A172 (cell line): Measurements from ENCODE around the gene KLHDC10. TPM values are rescaled to one million over a fixed set of nuclear protein-coding genes. Genes with fewer than 3 reads are reported as not detected.
"Not testable (repeated sequence)": the region's sequence is repeated elsewhere in the genome, so short reads cannot be mapped to it uniquely, and the experiment has no call there.

Experiments
- DNase-seq: peaks from one replicate; pipeline ENCODE4 v3.0.0-alpha.2; 2015; ENCODE audit warnings: low spot score
- total RNA-seq: library from RNA; depleted of rRNA; stranded (reverse); fragments of >200 nt; shearing (Covaris generic); gene quantifications from 2 replicates; pipeline ENCODE4 v1.2.3, GENCODE V29; 2014

Gene KLHDC10
- total RNA-seq, 1 experiment from 2014 or later = 23.0 TPM

DNA sequence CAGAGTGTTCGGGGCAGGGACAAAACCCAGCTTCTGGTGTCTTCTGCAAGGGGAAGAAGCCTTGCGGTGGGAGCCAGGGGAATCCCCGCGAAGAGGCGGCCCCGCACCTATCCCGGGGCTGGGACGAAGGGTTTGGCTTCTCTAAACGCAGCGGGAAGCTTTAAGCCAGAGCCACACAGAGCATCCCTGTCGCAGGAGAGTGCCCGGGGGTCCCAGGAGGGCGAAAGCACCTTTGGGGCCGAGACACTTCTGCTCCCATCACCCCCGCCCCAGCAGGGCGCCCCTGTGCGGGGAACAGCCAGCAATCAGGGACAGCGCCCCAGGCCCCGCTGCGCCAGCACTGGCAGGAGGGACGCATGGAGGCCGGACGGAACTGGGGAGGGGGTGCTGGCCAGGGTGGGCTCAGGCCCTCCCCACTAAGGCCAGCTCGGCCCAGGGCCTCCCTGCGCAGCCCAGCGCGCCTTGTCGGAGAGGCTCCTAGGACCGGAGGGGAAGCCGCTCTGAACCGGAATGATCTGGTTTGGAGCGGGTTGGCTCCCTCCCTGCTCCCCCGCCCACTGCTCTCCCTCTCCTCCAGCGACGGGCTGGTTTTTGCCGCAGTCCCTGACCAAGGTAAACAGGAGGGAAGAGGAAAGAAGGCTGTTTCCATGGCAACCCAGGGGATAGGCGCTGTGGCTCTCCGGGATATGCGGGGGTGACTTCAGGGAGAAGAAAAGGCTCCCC lies 71.0 kb downstream of the KLHDC10 start:
- DNase-seq = no peak

DNA sequence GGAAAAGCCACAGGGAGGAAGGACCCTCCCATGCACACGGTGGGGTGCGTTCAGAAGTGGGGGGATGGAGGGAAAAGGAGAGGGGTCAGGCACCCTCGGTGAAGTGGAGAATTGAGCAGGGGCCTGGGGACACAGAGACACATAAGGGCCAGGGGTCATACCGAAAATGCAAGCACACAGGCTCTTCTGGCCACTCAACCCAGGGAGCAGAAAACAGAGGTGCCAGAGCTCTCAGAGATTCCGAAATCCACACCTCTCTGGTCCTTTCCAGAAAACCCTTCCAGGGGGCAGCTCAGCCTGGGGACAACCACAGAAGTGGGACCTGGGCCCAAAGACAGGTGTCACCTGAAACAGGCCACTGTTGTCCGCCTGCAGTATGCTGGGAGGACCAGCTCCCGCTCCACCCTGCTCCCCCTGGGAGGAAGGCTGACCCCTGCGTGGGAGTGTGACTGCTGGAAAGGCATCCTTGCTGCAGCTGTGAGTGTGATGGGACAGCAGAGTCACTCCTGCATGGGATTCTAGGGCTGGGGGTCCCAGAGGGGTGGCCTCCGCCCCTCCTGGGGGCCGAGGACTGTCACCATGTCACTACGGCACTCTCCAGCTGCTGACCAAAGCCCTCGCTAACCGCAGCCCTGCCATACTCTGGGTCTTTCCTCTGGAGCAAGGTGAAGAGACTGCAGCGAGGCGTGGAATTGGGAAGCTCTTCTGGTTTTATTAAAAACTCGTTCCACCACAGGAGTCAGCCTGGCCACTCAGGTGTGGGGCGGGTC lies 71.7 kb downstream of the KLHDC10 start:
- DNase-seq = no peak

DNA sequence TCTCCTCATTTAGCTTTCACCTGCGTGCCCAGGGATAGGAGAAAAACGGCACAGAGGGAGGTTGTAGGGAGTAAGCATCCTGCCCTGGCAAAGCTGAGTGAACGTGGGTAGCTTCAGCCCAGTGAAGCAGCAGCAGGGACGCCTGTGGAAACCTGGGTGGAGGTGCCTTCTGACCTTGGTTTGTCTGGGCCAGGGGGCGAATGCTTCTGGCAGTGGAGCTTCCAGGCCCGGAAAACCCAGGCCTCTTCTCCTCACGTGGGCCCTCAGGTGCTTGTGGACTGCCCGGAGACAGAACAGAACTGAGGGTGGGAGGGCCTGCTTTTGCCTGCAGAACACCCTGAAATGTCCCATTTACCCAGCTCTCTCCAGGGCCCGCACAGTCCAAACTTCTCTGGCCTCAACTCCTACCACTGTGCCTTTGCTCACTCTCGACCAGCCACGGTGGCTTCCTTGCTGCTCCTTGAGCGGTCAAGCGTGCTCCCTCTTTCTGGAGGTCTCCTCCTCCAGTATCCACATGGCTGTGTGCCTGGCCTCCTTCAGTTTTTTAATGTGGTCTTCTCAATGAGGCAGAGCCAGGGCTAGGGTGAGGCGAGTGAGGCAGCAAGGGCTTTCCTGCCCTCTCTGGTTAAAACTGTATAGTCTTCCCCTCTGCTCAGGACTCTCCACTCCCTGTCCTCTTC lies 72.5 kb downstream of the KLHDC10 start:
- no peak for DNase-seq

DNA sequence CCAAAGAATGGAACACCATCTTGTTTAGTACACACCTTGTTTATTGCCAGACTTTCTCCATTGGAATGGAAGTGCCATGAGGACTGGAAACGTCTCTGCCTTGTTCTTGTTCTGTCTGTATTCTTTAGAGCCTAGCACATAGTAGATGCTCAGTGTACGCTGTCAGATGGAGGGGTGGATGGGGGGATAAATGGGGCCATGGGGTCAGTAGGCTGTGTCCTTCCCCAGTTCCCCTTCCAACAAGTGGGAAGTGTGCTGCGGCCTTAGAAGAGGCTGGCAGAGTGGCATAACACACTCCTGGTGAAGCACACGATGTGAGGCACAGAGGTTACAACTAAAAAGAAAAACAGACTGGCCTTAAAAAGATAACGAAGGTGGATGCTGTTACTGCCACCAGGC lies 73.0 kb downstream of the KLHDC10 start:
- DNase-seq = no peak

DNA sequence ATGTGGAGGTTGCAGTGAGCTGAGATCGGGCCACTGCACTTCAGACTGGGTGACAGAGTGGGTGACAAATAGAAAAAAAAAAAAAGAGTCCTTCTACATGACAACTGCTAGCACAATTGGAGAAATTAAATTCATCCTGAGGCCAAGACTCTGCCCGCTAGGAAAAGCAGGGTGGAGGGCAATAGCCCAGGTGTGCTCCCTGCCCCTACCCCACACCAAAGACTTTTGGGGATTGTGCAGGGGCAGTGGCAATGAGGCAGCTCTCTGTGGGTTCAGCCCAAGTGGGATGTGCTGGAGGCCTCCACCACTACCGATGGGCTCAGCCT lies 73.6 kb downstream of the KLHDC10 start:
- DNase-seq = no peak

DNA sequence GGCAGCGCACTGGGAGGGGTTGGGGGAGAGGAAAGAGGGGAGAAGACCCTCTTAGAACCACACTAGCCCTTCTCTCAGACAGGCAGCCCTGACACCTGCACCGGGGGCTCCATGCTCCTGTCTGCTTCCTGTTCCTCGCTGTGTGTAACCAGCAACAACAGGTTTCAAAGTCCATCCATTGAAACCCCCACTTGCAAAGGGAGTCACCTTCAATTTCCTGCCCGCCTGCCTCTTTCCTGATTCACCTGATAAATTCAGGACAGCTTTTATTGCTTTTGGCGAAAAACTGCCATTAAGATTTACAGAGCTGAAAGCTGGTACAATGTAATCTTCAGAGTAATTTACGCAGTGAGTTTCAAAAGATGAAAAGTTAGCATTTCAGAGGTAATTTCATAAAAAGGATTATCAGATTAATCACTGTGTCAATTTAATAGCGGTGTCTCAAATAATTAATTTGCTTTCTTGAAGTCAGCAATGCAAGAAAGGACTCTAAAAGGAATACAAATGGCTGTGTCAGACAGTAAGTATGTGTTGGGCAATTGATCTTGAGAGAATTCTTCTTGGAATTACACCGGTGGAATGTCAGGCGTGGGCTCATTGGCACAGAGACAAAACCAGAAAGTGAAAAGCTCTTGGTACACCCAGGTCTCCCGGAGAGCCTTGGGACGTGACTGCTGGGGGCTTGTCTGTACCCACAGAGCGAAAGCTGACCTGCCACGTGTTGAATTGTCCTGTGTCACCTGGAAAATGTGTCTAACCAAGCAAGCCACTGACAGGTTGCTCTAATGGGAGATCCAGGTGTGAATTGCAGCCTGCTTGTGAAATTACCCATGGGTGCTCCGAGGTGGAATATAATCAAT lies 74.2 kb downstream of the KLHDC10 start:
- DNase-seq = peak; percentile 14

DNA sequence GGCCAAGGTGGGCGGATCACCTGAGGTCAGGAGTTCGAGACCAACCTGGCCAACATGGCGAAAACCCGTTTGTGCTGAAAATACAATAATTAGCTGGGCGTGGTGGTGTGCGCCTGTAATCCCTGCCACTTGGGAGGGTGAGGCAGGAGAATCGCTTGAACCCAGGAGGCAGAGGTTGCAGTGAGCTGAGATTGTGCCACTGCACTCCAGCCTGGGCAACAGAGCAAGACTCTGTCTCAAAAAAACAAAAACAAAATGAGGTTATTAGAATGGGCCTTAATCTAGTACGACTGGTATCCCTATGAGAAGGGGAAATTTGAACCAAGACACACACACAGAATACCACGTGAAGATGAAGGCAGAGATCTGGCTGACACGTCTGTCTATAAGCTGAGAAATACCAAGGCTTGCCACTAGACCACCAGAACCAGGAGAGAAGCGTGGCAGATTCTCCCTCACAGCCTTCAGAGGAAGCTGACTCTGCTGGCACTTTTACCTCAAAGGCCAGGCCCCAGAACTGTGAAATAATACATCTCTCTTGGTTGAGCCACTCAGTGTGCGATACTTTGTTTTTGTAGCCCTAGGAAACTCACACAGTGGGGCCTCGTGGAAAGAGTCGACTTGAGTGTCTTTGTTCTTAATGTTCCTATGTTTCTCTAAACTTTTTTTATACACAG lies 75.2 kb downstream of the KLHDC10 start:
- DNase-seq = no peak

DNA sequence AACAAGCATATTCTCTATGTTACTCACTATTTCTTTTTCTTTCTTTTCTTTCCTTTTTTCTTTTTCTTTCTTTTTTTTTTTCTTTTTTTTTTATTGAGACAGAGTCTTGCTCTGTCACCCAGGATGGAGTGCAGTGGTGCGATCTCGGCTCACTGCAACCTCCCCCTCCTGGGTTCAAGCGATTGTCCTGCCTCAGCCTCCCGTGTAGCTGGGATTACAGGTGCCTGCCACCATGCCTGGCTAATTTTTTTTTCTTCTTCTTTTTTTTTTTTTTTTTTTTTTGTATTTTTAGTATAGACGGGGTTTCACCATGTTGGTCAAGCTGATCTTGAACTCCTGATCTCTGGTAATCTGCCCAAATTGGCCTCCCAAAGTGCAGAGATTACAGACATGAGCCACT lies 75.8 kb downstream of the KLHDC10 start:
- DNase-seq = not testable (repeated sequence)

DNA sequence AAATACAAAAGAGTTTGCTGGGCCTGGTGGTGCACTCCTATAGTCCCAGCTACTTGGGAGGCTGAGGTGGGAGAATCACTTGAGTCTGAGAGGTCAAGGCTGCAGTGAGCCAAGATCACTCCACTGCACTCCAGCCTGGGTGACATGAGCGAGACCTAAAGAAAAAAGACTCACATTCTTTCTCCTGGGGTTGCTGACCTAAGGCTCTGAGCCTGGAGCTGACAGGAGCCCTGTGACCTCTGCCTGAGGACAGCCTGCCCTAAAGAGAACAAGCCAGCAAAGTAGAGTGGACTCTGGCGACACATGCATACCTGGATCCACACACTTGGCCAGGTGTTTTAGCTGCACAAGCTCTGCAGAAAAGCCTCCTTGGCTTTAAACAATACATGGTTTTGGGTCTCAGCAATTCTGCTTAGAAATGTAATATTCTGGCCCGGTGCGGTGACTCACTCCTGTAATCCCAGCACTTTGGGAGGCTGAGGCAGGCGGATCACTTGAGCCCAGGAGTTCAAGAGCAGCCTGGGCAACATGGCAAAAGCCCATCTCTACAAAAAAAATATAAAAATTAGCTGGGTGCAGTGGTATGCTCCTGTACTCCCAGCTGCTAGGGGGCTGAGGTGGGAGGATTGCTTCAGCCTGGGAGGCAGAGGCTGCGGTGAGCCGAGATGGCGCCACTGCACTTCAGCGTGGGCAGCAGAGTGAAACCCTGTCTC lies 76.5 kb downstream of the KLHDC10 start:
- no peak for DNase-seq

DNA sequence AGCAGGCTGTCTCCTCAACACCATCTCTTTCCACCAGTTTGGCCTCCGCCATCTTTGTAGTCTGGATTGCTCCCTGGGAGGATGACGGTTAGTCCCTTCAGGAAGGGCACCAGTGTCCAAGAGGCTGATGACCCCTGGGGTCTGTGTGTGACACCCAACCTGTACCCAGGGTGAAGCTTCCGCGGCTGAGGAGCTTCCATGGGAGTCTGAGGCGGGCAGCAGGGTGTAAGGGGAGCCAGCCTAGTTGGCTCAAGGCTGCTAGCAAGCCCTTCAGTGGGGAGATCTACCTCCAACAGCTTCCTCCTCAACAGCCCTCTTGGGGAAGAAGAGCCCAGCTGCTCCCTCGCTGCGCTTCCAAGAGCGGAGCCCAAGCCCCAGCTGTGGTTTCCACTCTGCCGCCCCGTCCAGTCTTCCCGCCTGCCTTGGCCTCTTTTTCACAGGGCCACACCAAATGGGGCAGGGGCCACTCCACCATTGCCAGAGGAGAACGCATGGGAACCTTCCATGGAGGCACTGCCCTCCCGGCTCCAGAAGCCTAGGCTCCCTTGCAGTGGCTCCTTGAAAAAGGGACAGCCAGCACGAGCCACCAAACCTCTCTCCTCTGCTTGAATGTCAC lies 77.5 kb downstream of the KLHDC10 start:
- DNase-seq = no peak

DNA sequence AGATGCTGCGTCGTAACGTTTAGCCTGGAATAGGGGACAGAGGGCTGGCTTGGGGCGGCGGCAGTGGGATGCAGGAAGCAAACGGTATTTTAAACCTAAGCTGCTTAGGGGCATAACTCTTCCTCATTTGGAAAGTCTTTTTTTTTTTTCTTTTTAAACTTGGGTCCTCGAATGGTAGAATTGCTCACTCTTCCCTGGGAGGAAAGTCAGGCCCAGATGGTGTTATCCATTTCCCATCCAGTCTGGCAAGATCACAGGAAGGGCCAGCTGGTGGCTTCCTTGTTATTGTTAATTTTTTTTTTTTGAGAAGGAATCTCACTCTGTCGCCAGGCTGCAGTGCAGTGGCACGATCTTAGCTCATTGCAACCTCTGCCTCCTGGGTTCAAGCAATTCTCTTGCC lies 78.2 kb downstream of the KLHDC10 start:
- no peak for DNase-seq

DNA sequence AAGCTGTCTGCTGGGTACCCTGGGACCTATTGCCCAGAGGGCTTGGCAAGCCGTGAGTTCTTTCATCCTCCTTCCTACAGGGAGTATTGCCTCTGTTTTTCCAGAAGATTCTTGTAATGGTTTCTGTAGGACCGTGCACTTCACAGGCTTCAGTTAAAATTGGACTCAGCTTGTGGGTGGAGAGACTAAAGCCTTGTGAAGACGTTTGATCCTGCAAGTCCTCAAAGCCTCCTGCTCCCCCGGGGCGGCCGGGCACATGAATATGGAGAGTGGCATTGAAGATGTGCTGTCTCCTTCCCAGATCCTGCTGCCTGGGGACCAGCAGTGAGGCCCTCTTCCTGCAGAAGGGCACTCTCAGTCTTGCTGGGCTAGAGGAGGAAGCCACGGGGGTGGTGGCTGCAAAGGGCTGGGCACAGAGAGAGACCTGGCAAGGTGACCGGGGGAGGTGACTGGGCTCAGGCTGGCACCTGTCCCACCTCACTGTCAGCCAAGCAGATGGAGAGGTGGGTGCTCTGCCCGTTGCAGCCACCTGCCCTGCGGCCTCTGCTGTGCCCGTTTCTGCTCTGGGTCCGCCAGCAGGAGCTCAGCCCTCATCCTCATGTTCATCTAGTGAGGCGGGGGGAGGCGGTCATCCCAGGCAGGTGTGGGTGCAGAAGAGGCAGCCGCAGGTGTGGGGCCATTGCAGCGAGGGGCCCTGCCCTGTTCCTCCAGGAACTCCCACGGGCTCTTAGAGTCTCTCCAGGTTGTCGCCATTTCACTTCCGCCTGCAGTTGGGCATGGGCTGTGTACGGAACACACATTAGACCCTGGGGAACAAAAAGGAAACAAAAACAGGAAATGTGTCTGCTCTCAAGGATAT lies 79.2 kb downstream of the KLHDC10 start:
- DNase-seq = no peak

DNA sequence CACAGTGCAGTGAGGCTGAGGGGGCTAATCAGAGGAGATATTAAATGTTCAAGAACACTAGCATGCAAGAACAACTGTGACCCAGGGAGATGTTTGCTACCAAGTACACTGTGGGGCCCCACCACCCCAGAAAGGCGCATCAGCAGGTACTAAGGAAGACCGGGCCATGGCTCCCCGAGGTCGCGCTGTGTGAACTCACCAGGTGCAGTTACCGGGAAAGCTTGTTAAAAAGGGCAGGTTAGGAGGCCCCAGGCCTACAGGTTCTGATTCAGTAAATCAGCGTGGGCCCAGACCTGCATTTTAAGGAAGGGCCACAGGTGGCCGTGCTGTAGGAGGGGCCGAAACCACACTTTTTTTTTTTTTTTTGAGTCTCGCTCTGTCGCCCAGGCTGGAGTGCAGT lies 80.3 kb downstream of the KLHDC10 start:
- DNase-seq = no peak

DNA sequence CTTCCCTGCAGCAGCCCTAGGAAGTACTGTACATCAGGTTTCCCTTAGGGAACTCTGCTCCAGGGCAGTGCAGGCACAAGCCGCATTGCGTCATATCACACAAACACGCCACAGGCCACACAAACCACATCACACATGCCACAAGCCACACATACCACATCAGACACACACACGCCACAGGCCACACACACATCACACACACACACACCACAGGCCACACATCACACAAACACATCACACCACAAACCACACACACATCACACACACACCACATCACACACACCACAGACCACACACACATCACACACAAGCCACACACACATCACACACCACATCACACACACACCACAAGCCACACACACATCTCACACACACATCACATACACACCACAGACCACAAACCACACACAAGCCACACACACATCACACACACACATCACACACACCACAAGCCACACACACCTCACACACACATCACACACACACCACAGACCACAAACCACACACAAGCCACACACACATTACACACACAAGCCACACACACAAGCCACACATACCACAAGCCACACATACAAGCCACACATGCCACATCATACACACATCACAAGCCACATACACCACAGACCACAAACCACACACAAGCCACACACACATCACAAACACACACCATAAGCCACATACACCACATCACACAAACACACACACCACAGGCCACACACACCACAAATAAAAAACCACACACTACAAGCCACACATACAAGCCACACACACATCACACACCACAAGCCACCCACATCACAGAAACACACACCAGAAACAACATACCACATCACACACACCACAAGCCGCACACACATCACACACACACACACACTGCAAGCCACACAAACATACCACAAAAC lies 81.5 kb downstream of the KLHDC10 start:
- no peak for DNase-seq

DNA sequence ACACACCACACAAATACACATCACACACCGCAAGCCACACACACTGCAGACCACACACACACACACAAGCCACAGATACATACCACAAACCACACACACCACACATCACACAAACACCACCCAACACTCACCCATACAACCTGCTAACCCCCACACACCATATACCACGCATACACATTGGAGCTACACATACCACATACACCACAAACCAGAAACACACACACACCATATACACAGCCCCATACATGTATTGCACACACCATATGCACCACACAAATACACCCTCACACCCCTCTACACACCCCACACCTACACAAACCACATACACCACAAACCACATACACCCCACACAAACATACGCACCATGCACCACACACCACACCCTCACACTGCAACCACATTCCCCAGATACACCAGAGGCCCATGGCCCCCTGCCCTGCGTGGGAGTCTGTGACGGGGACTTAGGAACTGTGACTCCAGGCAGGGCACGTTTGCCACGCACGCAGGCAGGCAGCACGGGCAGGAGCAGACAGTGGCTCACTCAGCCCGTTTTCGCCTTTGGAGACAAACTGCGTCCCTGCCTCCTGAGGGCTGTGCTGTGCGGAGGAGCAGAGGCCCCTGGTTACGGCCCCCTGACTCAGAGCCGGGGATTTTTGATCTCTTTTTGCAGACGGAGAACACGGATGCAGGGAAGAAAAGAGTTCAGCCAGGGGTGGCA lies 82.3 kb downstream of the KLHDC10 start:
- DNase-seq = no peak

DNA sequence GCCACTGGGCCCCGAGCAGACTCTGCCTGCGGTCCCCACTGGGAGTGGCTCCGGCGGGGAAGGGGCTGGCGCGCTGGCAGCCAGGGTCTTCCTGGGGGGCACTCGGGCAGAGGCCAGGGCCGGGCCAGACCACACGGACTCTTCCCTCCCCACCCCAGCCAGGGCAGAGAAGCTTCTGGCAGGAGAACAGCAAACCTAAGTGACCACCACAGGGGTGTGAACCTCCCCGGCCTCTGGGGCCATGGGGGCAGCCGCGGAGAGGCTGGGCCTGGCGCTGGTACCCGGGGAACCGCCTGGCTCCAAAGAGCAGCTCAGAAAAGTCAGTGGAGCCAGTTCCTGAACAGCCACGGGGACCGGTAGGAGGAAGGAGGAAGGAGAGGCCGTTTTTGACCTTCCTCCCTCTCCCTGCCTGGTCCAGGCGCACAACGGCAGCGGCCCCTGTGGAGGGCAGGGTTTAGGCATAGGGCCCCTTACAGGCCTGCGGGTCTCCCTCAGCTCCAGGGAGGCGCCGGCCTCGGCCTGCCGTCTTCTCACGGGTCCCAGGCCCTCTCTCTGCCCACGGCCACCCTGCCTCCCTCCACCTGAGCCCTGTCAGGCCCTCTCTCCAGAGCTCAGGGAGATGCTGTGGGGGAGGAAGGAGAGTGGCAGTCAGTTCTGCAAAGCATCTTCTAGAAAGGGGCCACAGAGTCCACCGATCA lies 83.0 kb downstream of the KLHDC10 start:
- DNase-seq = no peak

DNA sequence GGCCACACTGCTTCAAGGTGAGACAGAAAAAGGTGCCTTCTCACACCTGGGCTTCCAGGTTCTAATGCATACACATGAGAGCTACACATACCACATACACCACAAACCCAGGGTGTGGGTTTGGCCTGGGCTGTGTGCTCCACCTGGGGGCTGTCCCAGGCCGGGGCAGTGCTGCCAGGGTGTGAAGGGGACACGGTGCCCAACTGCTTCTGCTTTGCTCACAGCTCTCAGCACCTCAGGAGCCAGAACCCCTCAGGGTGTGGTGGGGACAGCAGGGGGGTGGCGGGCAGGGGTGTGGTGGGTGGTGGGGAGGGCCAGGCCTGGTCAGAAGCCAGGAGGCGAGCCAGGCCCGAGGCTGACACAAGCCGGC lies 83.8 kb downstream of the KLHDC10 start:
- DNase-seq = no peak
